Subcutaneous abdominal adipose tissue (tissue), 5 donors: ENCODE data around the gene TCERG1L.
A peak's percentile ranks its signal among the peaks of the same experiment; 100 is the strongest.

Experiments
- H3K27ac ChIP-seq: one replicate; pipeline ENCODE4 v1.7.0; 2013; ENCODE audit warnings: low read depth, mild to moderate bottlenecking, inconsistent platforms, low read length, moderate library complexity
- H3K27me3 ChIP-seq, 5 donors: one replicate each; pipeline ENCODE4 v1.7.0; 2013; ENCODE audit warnings: low read length in 5 of 5, inconsistent platforms in 1 of 5; ENCODE audit not compliant: control insufficient read depth in 5 of 5, insufficient read depth in 4 of 5
- H3K36me3 ChIP-seq, 5 donors: one replicate each; pipeline ENCODE4 v1.7.0; 2013; ENCODE audit warnings: low read length in 5 of 5; ENCODE audit not compliant: control insufficient read depth in 5 of 5, insufficient read depth in 5 of 5
- H3K4me1 ChIP-seq, 5 donors: one replicate each; pipeline ENCODE4 v1.7.0; 2013; ENCODE audit warnings: low read length in 5 of 5, mild to moderate bottlenecking in 3 of 5, moderate library complexity in 1 of 5; ENCODE audit not compliant: control insufficient read depth in 5 of 5, insufficient read depth in 5 of 5
- H3K4me3 ChIP-seq, 5 donors: one replicate each; pipeline ENCODE4 v1.7.0; 2013; ENCODE audit warnings: low read length in 5 of 5, low read depth in 1 of 5
- H3K9ac ChIP-seq, 5 donors: one replicate each; pipeline ENCODE4 v1.7.0; 2013; ENCODE audit warnings: low read length in 5 of 5, mild to moderate bottlenecking in 4 of 5, moderate library complexity in 3 of 5
- H3K9me3 ChIP-seq, 5 donors: one replicate each; pipeline ENCODE4 v1.7.0; 2013; ENCODE audit warnings: low read length in 5 of 5; ENCODE audit not compliant: control insufficient read depth in 5 of 5
- donor health status: healthy.
- donor health status: healthy.
- donor health status: healthy.
- donor health status: healthy.
- donor health status: healthy.

TCERG1L gene

DNA sequence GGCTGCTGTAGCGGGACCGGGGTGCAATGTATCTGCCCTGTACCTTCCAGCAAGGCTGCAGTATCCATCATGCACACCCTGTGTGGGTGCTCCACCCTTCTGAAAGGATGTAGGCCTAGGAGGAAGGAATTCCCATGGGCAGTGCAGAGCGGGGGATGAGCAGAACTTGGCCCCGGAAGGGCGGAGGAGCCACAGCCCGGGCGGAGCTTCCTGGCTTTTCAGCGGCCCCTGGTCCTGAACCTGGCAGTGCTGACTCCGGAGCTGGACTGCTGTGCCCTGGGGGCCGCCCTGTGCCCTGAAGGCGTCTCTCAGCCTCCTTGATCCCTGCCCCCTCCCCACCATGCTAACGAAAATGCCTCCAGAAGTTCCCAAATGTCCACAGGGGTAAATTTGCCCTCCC is 175.8 kb downstream of the TCERG1L start:
- Histone ChIP-seq H3K4me1 (peaks cover 0 to 18% (median 8%) of the 10 kb centered on the region in 5 donors), H3K9ac (no peak overlapping the region), H3K9me3 (no peaks in the 10 kb centered on the region), H3K27me3 (peaks cover 4 to 29% (median 23%) of the 10 kb centered on the region in 5 donors), H3K36me3 (no peaks in the 10 kb centered on the region), H3K27ac (no peak overlapping the region), H3K4me3 (no peak overlapping the region)

DNA sequence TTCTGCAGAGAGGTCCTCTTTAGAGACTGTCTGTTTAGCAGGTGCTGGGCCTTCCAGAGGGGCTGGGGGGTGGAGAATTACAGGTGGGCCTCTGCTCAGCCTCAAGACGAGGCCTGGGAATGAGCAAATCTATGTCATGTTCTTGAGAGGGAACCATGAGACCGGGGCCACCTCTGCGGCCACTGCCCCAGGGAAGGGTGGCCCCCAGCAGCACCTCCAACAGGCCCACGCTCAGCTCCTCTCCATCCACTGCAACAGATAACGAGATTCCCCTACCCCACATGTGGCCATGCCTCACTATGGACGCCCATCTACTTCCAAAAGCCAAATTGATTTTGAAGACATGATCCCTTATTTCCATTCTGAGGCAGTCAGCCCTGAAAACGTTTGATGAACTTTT is 176.9 kb downstream of the TCERG1L start:
- H3K4me3 ChIP-seq: no peak overlapping the region
- peaks cover 0 to 18% (median 8%) of the 10 kb centered on the region in 5 donors for H3K4me1 ChIP-seq
- H3K9me3 ChIP-seq: no peaks in the 10 kb centered on the region
- peaks cover 0 to 28% (median 13%) of the 10 kb centered on the region in 5 donors for H3K27me3 ChIP-seq
- no peak overlapping the region for H3K9ac ChIP-seq
- no peaks in the 10 kb centered on the region for H3K36me3 ChIP-seq
- no peak overlapping the region for H3K27ac ChIP-seq

DNA sequence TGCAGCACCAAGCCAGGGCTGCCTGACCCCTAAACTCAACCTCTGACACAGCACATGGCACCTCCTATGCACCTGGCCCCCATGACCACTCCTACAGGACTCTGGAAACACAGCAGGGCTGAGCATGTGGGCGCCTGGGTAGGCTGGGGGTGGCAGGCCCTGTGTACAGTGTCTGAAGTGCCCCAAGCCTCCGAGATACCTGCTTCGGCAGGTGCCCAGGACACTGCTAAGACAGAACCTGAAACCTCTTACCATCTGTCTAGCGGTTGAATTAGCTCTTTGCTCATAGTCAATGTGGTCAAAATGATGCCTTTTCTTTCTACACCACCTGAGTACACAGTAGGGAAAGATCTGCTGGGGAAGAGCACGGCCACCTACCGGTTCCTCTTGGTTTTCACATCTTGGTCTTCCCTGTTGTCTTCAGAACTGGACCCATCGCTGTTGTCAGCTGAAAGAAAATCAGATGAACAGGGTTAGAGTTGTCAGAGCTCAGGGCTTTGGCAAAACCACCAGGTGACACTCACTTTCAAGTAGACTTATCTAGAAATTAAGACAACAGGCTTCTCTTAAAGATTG is 177.4 kb downstream of the TCERG1L start:
- H3K36me3 ChIP-seq: no peaks in the 10 kb centered on the region
- peaks cover 0 to 29% (median 13%) of the 10 kb centered on the region in 5 donors for H3K27me3 ChIP-seq
- no peak overlapping the region for H3K9ac ChIP-seq
- no peak overlapping the region for H3K4me3 ChIP-seq
- peaks cover 0 to 18% (median 8%) of the 10 kb centered on the region in 5 donors for H3K4me1 ChIP-seq
- no peak overlapping the region for H3K27ac ChIP-seq
- H3K9me3 ChIP-seq: no peaks in the 10 kb centered on the region

DNA sequence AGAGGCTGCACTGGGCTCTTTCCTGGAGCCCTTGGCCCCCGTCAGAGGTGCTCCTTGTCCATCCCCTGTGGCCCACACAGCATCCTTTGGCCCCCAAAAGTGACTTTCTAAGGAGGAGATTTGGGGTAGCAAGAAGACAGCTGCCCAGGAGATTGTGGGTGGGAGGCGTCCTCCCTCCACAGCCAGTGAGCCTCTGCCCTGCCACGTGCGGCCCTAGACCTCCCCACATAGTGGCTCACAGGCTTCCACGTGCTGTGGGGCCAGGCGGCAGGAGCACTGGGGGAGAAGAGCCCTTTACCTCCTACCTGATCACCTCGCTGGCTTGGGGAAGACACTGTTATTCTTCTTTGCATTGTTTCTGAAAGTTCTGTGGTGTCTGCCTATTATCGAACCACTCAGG is 178.8 kb downstream of the TCERG1L start:
- H3K4me1 ChIP-seq: peaks cover 0 to 18% (median 8%) of the 10 kb centered on the region in 5 donors
- peak overlapping the region in 1 of 5 donors; percentile 19 for H3K4me3 ChIP-seq
- no peak overlapping the region for H3K27ac ChIP-seq

DNA sequence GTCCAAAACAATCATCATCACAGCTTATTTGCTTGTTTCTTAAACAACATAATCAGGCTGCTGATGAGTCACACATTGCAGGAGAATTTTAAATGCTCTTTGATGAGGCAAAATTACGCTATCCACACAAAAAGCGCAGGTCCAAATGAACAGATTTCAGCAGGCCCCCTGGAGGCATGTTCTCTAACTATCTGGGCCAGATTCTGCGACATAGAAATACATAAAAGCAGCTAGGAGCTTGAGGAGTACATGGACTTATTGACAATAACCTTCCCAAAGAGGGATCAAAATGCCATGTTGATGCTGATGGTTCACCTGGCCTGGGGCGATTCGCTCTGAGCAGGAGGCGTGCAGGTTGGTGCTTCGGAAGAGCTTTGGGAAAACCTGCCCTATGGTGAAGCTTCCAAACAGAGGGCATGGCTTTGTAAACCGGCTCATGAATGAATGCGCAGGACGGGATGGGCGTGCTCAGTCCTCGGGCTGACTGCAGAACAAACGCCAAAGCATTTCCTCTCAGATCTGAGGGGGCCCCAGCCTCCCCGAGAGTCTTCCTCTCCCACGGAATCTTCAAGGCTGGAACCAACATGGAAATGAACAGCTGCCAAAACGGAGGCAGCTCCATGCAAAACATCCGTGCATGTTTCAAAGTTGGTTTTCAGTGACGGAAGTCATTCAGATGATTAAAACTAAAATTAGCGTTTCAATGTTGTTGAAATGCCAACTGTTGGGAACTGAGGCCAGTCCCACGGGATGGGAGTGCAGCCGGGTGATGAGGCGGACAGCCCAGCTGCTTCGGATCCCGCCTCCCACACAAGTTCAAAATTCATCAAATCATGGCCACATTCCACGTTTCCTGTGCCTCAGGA is 179.6 kb downstream of the TCERG1L start:
- Histone ChIP-seq H3K36me3 (no peaks in the 10 kb centered on the region), H3K9ac (no peak overlapping the region), H3K9me3 (no peaks in the 10 kb centered on the region), H3K4me3 (peak overlapping the region in 3 of 5 donors; percentile 19 to 27 (median 23)), H3K4me1 (peaks cover 0 to 18% (median 8%) of the 10 kb centered on the region in 5 donors), H3K27ac (no peak overlapping the region), H3K27me3 (peaks cover 2 to 31% (median 15%) of the 10 kb centered on the region in 5 donors)

More for the DNA sequence above, 178.8 kb downstream of the TCERG1L start:
- Histone ChIP-seq H3K36me3 (no peaks in the 10 kb centered on the region), H3K9me3 (no peaks in the 10 kb centered on the region), H3K27me3 (peaks cover 0 to 29% (median 13%) of the 10 kb centered on the region in 5 donors), H3K9ac (no peak overlapping the region)

DNA sequence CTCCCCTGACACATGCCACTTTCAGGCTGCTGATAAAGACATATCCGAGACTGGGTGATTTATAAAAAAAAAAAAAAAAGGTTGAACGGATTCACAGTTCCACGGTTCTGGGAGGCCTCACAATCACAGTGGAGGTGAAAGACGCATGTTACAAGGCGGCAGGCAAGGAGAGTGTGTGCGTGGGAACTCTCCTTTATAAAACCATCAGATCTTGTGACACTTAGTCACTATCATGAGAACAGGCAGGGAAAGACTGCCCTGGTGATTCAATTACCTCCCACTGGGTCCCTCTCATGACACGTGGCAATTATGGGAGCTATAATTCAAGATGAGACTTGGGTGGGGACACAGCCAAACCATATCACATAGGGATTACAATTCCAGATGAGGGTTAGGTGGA is 181.5 kb downstream of the TCERG1L start:
- H3K4me3 ChIP-seq: no peak overlapping the region
- peaks cover 0 to 18% (median 8%) of the 10 kb centered on the region in 5 donors for H3K4me1 ChIP-seq
- H3K27me3 ChIP-seq: peaks cover 2 to 40% (median 23%) of the 10 kb centered on the region in 5 donors
- H3K9ac ChIP-seq: no peak overlapping the region
- H3K27ac ChIP-seq: no peak overlapping the region
- no peaks in the 10 kb centered on the region for H3K9me3 ChIP-seq
- no peaks in the 10 kb centered on the region for H3K36me3 ChIP-seq

DNA sequence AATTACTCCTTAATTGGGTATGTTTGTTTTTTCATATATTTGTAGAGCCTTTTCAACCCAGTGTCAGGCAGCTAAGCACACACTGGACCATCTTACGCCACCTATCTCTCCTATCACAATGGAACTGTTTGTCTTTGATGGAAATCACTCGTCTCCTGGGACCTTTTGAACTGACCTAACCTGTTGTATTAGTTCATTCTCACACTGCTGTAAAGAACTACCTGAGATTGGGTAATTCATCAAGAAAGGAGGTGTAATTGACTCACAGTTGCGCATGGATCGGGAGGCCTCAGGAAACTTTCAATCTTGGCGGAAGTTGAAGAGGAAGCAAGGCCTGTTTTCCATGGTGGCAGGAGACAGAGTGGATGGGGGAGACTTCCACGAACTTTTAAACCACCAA is 182.0 kb downstream of the TCERG1L start:
- H3K36me3 ChIP-seq: no peaks in the 10 kb centered on the region
- no peaks in the 10 kb centered on the region for H3K9me3 ChIP-seq
- H3K27ac ChIP-seq: no peak overlapping the region
- no peak overlapping the region for H3K9ac ChIP-seq
- peaks cover 2 to 40% (median 23%) of the 10 kb centered on the region in 5 donors for H3K27me3 ChIP-seq
- no peak overlapping the region for H3K4me3 ChIP-seq
- H3K4me1 ChIP-seq: peaks cover 0 to 18% (median 8%) of the 10 kb centered on the region in 5 donors

DNA sequence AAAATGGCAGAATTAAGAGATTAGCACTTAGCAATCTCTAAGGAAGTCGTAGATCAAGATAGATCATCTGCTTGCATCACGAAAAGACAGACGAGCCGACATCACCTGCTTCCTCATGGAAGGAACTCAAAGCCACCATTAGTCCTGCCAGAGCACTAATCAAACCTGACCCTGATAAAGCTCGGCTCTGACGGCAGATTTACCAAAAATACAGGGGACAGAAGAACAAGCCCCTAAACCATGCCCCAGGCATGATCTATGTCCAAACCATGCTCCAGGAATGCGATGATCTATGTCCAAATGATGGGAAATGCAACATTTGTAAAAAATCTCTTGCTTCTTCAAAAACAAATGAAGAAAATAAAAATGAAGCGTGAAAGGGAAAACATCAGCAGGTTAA is 182.8 kb downstream of the TCERG1L start:
- peaks cover 2 to 41% (median 22%) of the 10 kb centered on the region in 5 donors for H3K27me3 ChIP-seq
- no peak overlapping the region for H3K4me3 ChIP-seq
- no peak overlapping the region for H3K27ac ChIP-seq
- H3K4me1 ChIP-seq: peaks cover 0 to 18% (median 8%) of the 10 kb centered on the region in 5 donors
- no peak overlapping the region for H3K9ac ChIP-seq
- no peaks in the 10 kb centered on the region for H3K36me3 ChIP-seq
- H3K9me3 ChIP-seq: no peaks in the 10 kb centered on the region

DNA sequence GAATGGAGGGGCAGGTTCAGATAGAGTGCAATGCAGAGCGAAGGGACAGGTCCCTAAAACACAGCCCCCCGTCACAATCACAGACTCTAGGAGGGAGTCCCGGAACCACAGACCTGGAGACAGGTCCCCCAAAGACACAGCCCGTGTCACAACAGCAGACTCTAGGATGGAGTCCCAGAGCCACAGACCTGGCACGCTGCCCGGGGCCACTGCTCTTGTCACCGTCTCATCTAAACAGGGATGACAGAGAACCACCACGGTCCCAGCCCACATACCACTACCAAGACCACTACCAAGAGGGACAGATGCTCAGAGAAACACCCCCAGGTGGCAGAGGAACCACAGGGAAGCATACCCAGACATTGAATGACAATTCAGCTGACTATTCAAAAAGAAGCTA is 183.9 kb downstream of the TCERG1L start:
- H3K4me1 ChIP-seq: peaks cover 0 to 15% (median 8%) of the 10 kb centered on the region in 5 donors
- H3K27me3 ChIP-seq: peaks cover 2 to 37% (median 17%) of the 10 kb centered on the region in 5 donors
- H3K4me3 ChIP-seq: no peak overlapping the region
- no peak overlapping the region for H3K27ac ChIP-seq
- H3K36me3 ChIP-seq: no peaks in the 10 kb centered on the region
- H3K9ac ChIP-seq: no peak overlapping the region
- peaks cover 0 to 4% (median under 1%) of the 10 kb centered on the region in 5 donors for H3K9me3 ChIP-seq

DNA sequence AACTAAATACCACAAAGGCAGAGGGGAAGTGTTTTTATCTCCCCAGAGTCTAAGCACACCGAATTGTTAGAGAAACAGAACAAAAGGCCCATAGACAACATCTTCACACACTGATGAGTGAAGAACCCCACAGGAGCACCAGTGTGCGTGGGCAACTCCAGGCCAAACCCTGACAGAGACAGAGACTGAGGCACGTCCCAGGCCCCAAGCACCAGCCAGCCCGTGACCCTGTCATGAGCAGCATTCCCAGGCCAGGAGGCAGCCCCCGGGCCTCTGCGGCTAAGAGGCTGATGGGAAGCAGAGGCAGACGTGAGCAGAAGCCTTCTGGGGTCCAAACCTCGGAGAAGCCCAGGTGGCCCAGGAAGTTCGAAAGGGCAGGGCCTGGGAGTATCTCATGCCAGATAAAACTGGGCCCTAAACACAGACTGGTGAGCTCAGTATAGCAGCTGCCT is 184.4 kb downstream of the TCERG1L start:
- Histone ChIP-seq H3K4me3 (no peak overlapping the region), H3K36me3 (no peaks in the 10 kb centered on the region), H3K27me3 (peaks cover 2 to 33% (median 16%) of the 10 kb centered on the region in 5 donors), H3K4me1 (peaks cover 0 to 11% (median 4%) of the 10 kb centered on the region in 5 donors), H3K9ac (no peak overlapping the region), H3K9me3 (peaks cover 0 to 4% (median 4%) of the 10 kb centered on the region in 5 donors), H3K27ac (no peak overlapping the region)
